Suprapubic skin (tissue), 3 donors: ENCODE measurements around the gene FHOD3.

Source experiments
- EP300 ChIP-seq: sonication (generic); formaldehyde crosslinking; IDR thresholded peaks from one replicate; pipeline ENCODE4 v1.6.1; 2017; ENCODE audit warnings: antibody characterized with exemption
- TF ChIP-seq, protein P1 (sequence below), 2 donors: fragments of 200-600 bp in 1 of 2; fragments of 450-650 bp in 1 of 2; sonication (generic) in 1 of 2; IDR thresholded peaks; one replicate each; pipeline ENCODE4 v1.5.1; 2016 to 2019; ENCODE audit warnings: antibody characterized with exemption in 2 of 2, mild to moderate bottlenecking in 1 of 2, moderate library complexity in 1 of 2

DNA sequence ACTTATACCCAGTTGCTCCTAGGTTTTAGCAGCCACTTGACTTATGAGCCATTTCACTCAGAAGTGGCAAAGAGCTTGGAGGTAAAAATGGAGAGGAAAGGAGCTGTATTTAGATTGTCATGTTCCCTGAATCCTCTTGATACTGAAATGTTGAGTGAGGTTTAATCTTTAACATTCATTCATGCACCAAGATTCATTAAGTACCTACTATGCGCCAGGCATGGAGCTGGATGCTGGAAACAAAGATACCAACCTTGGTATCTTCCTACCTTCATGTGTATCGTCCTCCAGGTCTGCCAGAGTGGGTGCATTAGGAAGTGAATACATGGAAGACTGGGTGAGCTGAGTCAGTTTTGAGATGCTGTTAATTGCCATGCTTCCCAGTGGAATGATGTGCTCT lies 507.6 kb downstream of the FHOD3 start:
- no peak for TF ChIP-seq EP300
- TF ChIP-seq, protein P1, sequence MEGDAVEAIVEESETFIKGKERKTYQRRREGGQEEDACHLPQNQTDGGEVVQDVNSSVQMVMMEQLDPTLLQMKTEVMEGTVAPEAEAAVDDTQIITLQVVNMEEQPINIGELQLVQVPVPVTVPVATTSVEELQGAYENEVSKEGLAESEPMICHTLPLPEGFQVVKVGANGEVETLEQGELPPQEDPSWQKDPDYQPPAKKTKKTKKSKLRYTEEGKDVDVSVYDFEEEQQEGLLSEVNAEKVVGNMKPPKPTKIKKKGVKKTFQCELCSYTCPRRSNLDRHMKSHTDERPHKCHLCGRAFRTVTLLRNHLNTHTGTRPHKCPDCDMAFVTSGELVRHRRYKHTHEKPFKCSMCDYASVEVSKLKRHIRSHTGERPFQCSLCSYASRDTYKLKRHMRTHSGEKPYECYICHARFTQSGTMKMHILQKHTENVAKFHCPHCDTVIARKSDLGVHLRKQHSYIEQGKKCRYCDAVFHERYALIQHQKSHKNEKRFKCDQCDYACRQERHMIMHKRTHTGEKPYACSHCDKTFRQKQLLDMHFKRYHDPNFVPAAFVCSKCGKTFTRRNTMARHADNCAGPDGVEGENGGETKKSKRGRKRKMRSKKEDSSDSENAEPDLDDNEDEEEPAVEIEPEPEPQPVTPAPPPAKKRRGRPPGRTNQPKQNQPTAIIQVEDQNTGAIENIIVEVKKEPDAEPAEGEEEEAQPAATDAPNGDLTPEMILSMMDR (IDR thresholded peaks at IDR 0.05) = no peak
